ENCODE data around the gene FRAS1. TPM values are rescaled to one million over a fixed set of nuclear protein-coding genes. Genes with fewer than 3 reads are reported as not detected.

FRAS1 gene
- total RNA-seq, 1 experiment from 2014 or later: 0.23 TPM

GRCh38 chr4:78459327-78459726 is 402.2 kb downstream of the FRAS1 start:
- ChIA-PET CTCF (no interaction called here), POLR2A (no interaction called here)
- in situ Hi-C loops (cut with HindIII; ENCODE audit: low pct_unique_long_range_greater_than_20kb, low sequenced_read_pairs): no loop called here
- Histone ChIP-seq H3K36me3 (ENCODE audit: control insufficient read depth, insufficient read depth, low read length) (no peaks in the 10 kb centered on the region), H3K27ac (ENCODE audit: low read length) (no peak overlapping the region), H3K9me3 (ENCODE audit: control insufficient read depth, insufficient read depth, low read depth, low read length) (no peaks in the 10 kb centered on the region), H3K27me3 (ENCODE audit: control insufficient read depth, insufficient read depth, low read length) (no peaks in the 10 kb centered on the region; the same call in 1 of the 2 replicates), H3K4me1 (ENCODE audit: control insufficient read depth, insufficient read depth, low read length) (no peaks in the 10 kb centered on the region), H3K4me3 (ENCODE audit: low read depth in 2 of 2, low read length in 2 of 2) (no peak overlapping the region)
- BruUV-seq (replicated peaks): no TSS peak
- TF ChIP-seq SIN3A (IDR thresholded peaks at IDR 0.05; ENCODE audit: borderline replicate concordance, insufficient read depth, low read depth, low read length): no peak
- TF ChIP-seq CTCF (IDR thresholded peaks at IDR 0.05): no peak
- no peak for TF ChIP-seq POLR2AphosphoS5 (IDR thresholded peaks at IDR 0.05; ENCODE audit: low read depth, low read length)
- TF ChIP-seq REST (IDR thresholded peaks at IDR 0.05; ENCODE audit: insufficient read depth in 1 of 2, low read depth in 2 of 2, low read length in 1 of 2): no peak
- TF ChIP-seq TCF7L2 (IDR thresholded peaks at IDR 0.05; ENCODE audit: low read depth, low read length): no peak
- ATAC-seq (no peak), DNase-seq (ENCODE audit: low read depth, low spot score) (no peak)
- intact Hi-C loops (cut with micrococcal nuclease; ENCODE audit: unreplicated experiment): no loop called here

- DNase-seq (ENCODE audit: low read depth, low spot score) (no peak), ATAC-seq (no peak)
- intact Hi-C loops (cut with micrococcal nuclease; ENCODE audit: unreplicated experiment) (no loop called here), in situ Hi-C loops (cut with HindIII; ENCODE audit: low pct_unique_long_range_greater_than_20kb, low sequenced_read_pairs) (no loop called here)
- ChIA-PET CTCF (no interaction called here), POLR2A (no interaction called here)
- Histone ChIP-seq H3K36me3 (ENCODE audit: control insufficient read depth, insufficient read depth, low read length) (no peaks in the 10 kb centered on the region), H3K4me1 (ENCODE audit: control insufficient read depth, insufficient read depth, low read length) (no peaks in the 10 kb centered on the region), H3K27ac (ENCODE audit: low read length) (no peak overlapping the region), H3K27me3 (ENCODE audit: control insufficient read depth, insufficient read depth, low read length) (no peaks in the 10 kb centered on the region), H3K9me3 (ENCODE audit: control insufficient read depth, insufficient read depth, low read depth, low read length) (no peaks in the 10 kb centered on the region), H3K4me3 (ENCODE audit: low read depth in 2 of 2, low read length in 2 of 2) (no peak overlapping the region)
- no TSS peak for BruUV-seq (replicated peaks)
- TF ChIP-seq POLR2AphosphoS5 (IDR thresholded peaks at IDR 0.05; ENCODE audit: low read depth, low read length) (no peak), CTCF (IDR thresholded peaks at IDR 0.05) (no peak), REST (IDR thresholded peaks at IDR 0.05; ENCODE audit: insufficient read depth in 1 of 2, low read depth in 2 of 2, low read length in 1 of 2) (no peak), TCF7L2 (IDR thresholded peaks at IDR 0.05; ENCODE audit: low read depth, low read length) (no peak), SIN3A (IDR thresholded peaks at IDR 0.05; ENCODE audit: borderline replicate concordance, insufficient read depth, low read depth, low read length) (no peak)
Observed at GRCh38 chr4:78460368-78460767, 403.2 kb downstream of the FRAS1 start.

Measured in Panc1 (cell line).